ENCODE results near the gene FALEC.

FALEC gene

GRCh38 chr1:150548324-150548631, 32.7 kb downstream of the FALEC start:
- DNase-seq = no peak

GRCh38 chr1:150548632-150549495, 33.3 kb downstream of the FALEC start, which contains the start of gene ADAMTSL4:
Gene ADAMTSL4 (plus strand): TSS chr1:150549408. CDS start chr1:150552289, 2,881 bp downstream.
- DNase-seq = peak; percentile 78

GRCh38 chr1:150549496-150550221, 34.1 kb downstream of the FALEC start:
- DNase-seq = no peak

- DNase-seq = no peak
Observed at GRCh38 chr1:150550222-150551050, 34.9 kb downstream of the FALEC start.

- peak; percentile 85 for DNase-seq
Observed at GRCh38 chr1:150551051-150551783, 35.7 kb downstream of the FALEC start.

GRCh38 chr1:150551784-150552127, 36.2 kb downstream of the FALEC start:
- no peak for DNase-seq

GRCh38 chr1:150552128-150552910, 36.8 kb downstream of the FALEC start:
- DNase-seq = peak; percentile 31

GRCh38 chr1:150552911-150553289, 37.3 kb downstream of the FALEC start:
- DNase-seq = no peak

- no peak for DNase-seq
Observed at GRCh38 chr1:150553392-150554085, 38.0 kb downstream of the FALEC start.

- no peak for DNase-seq
Observed at GRCh38 chr1:150554086-150554452, 38.5 kb downstream of the FALEC start.

- DNase-seq = no peak
Observed at GRCh38 chr1:150555198-150555970, 39.8 kb downstream of the FALEC start.

GRCh38 chr1:150555971-150556865, 40.7 kb downstream of the FALEC start:
- no peak for DNase-seq

- DNase-seq = no peak
Observed at GRCh38 chr1:150557065-150557600, 41.6 kb downstream of the FALEC start.

GRCh38 chr1:150557813-150558212, 42.3 kb downstream of the FALEC start:
- no peak for DNase-seq

- DNase-seq = no peak
Observed at GRCh38 chr1:150558303-150558704, 42.8 kb downstream of the FALEC start.

- DNase-seq = no peak
Observed at GRCh38 chr1:150558761-150559655, 43.5 kb downstream of the FALEC start.

- DNase-seq = no peak
Observed at GRCh38 chr1:150559656-150560010, 44.1 kb downstream of the FALEC start.

GRCh38 chr1:150560011-150560438, 44.5 kb downstream of the FALEC start:
- peak; percentile 93 for DNase-seq

All from NCI-H82 (cell line).